Adrenal gland (tissue), 12 donors: Measurements from ENCODE around the gene DUS3L. TPM values are rescaled to one million over a fixed set of nuclear protein-coding genes. Genes with fewer than 3 reads are reported as not detected.

Source experiments
- DNase-seq, 7 donors: peaks; one replicate each; pipeline ENCODE4 v3.0.0-alpha.2; 2019 to 2020
- H3K27ac ChIP-seq, 5 donors: fragments of 200-600 bp; sonication (generic) in 4 of 5; 1 replicate in 3 of 5; 2 replicates in 2 of 5; pipeline versions ENCODE4 v1.5.1 to v1.8.0; 2016 to 2020; ENCODE audit warnings: mild to moderate bottlenecking in 1 of 5
- H3K27me3 ChIP-seq: fragments of 200-600 bp; 2 replicates; pipeline ENCODE4 v1.8.0; 2021
- H3K36me3 ChIP-seq, 2 donors: fragments of 200-600 bp; replicated peaks in 1 of 2; 1 replicate in 1 of 2; 2 replicates in 1 of 2; pipeline versions ENCODE4 v1.5.1 to v1.8.0; 2018 to 2022
- H3K4me1 ChIP-seq, 2 donors: fragments of 200-600 bp; replicated peaks in 1 of 2; 1 replicate in 1 of 2; 2 replicates in 1 of 2; pipeline versions ENCODE4 v1.5.1 to v1.8.0; 2018 to 2021
- H3K4me3 ChIP-seq, 4 donors: fragments of 200-600 bp; sonication (generic) in 3 of 4; one replicate each; pipeline ENCODE4 v1.5.1; 2016 to 2018
- H3K9me3 ChIP-seq, 3 donors: fragments of 200-600 bp; sonication (generic) in 1 of 3; replicated peaks in 1 of 3; 1 replicate in 2 of 3; 2 replicates in 1 of 3; pipeline versions ENCODE4 v1.5.1 to v1.8.0; 2016 to 2021
- CTCF ChIP-seq, 6 experiments: fragments of 450-650 bp in 4 of 6; fragments of 200-600 bp in 2 of 6; sonication (generic) in 1 of 6; IDR thresholded peaks; 1 replicate in 5 of 6; 2 replicates in 1 of 6; pipeline versions ENCODE4 v1.5.1 to v1.8.0; 2016 to 2021; ENCODE audit warnings: antibody characterized with exemption in 6 of 6, mild to moderate bottlenecking in 2 of 6, moderate library complexity in 1 of 6
- POLR2A ChIP-seq, 2 donors: fragments of 450-650 bp; IDR thresholded peaks; one replicate each; pipeline ENCODE4 v1.6.1; 2017; ENCODE audit warnings: antibody characterized with exemption in 2 of 2, mild to moderate bottlenecking in 2 of 2, moderate library complexity in 1 of 2
- WGBS, 4 donors: extraction: QIAGEN DNeasy Blood & Tissue Kit in 2 of 4; methylation state at CpG; one replicate each; pipeline versions ENCODE4 v1.1.5 to v1.1.7; 2013 to 2017; 5-methylcytosine and 5-hydroxymethylcytosine counted together
- intact Hi-C, 2 donors: fragments of 100-400 bp; cut with DNase I; formaldehyde crosslinking; loops; one replicate each; pipeline versions ENCODE4 v1.14.1 to v1.15.0; 2022 to 2023
- polyA plus RNA-seq, 3 donors: library from polyadenylated mRNA; stranded (reverse); fragments of 200-250 nt in 2 of 3; fragments of 350-450 nt in 1 of 3; fragmentation: Illumina TruSeq in 1 of 3; extraction: RNeasy Lipid Tissue Mini Kit (QIAGEN cat#74804) in 1 of 3; gene quantifications; one replicate each; pipeline ENCODE4 v1.2.3, GENCODE V29; 2013 to 2014
- total RNA-seq, 9 donors: library from RNA; depleted of rRNA in 4 of 9; stranded (reverse); fragments of >200 nt in 4 of 9; fragments of 120-200 nt in 1 of 9; fragmentation: NEBNext Ultra II Directional in 1 of 9; extraction: Animal tissue kit (Norgen Biotek cat#: 25700) in 1 of 9; gene quantifications; one replicate each; pipeline versions ENCODE4 v1.1.0 to v1.2.4, GENCODE V29; 2013 to 2023
- donor health status: healthy with polysubstance abuse.
- donor health status: Bipolar disorder and iron deficiency.
- donor health status: DM: yes; HTN: yes; CAD: no.
- donor health status: DM: no; HTN: no; CAD: no.
- donor health status: DM: no; HTN: no; CAD: no.
- donor health status: DM: yes; HTN: yes; CAD: no.

Gene DUS3L
- total and polyA plus RNA-seq, 12 donors = 10.9 to 142 (median 31.5) TPM

- Histone ChIP-seq H3K4me3 (no peak overlapping the region), H3K27me3 (no peaks in the 10 kb centered on the region), H3K27ac (peak overlapping the region in 4 of 5 donors; percentile 16 to 80 (median 62)), H3K36me3 (no peaks in the 10 kb centered on the region), H3K9me3 (no peaks in the 10 kb centered on the region), H3K4me1 (peaks cover 35 to 37% of the 10 kb centered on the region in 2 donors)
- intact Hi-C loops = loop anchor here in 1 of 2 donors (10.0 kb wide), 1 partner anchor 214 kb away; no protein-coding TSS in a partner anchor
- WGBS, 4 donors = 41 to 59% (median 45%) methylated on average over 10 to 17 of the region's 17 CpGs
- TF ChIP-seq POLR2A (IDR thresholded peaks at IDR 0.05) (peak in 1 of 2 donors; percentile 11), CTCF (IDR thresholded peaks at IDR 0.05) (no peak)
- peak in 5 of 7 donors; percentile 57 to 79 (median 70) for DNase-seq
These were observed 9.7 kb upstream of the DUS3L start for GRCh38 chr19:5800361-5801270.

- H3K4me1 ChIP-seq = peaks cover 33 to 36% of the 10 kb centered on the region in 2 donors
- TF ChIP-seq CTCF (IDR thresholded peaks at IDR 0.05) = no peak
- TF ChIP-seq POLR2A (IDR thresholded peaks at IDR 0.05) = peak in 1 of 2 donors; percentile 18
- H3K9me3 ChIP-seq = no peaks in the 10 kb centered on the region
- WGBS, 4 donors = 47 to 61% (median 51%) methylated on average over 26 to 37 of the region's 37 CpGs
- intact Hi-C loops = loop anchor here in 1 of 2 donors (10.0 kb wide), 1 partner anchor 215 kb away; no protein-coding TSS in a partner anchor
- no peaks in the 10 kb centered on the region for H3K27me3 ChIP-seq
- H3K4me3 ChIP-seq = no peak overlapping the region
- peak in 6 of 7 donors; percentile 77 to 89 (median 84) for DNase-seq
- H3K36me3 ChIP-seq = no peaks in the 10 kb centered on the region
- peak overlapping the region in 4 of 5 donors; percentile 48 to 80 (median 62) for H3K27ac ChIP-seq
These were observed 8.6 kb upstream of the DUS3L start for GRCh38 chr19:5799247-5800241.

GRCh38 chr19:5798244-5798643 is 7.3 kb upstream of the DUS3L start:
- Histone ChIP-seq H3K27me3 (no peaks in the 10 kb centered on the region), H3K27ac (no peak overlapping the region), H3K4me3 (no peak overlapping the region), H3K9me3 (no peaks in the 10 kb centered on the region), H3K4me1 (peaks cover 24% of the 10 kb centered on the region in 2 donors), H3K36me3 (no peaks in the 10 kb centered on the region)
- no peak for DNase-seq
- 87 to 94% (median 92%) methylated on average over 8 of the region's 8 CpGs for WGBS, 4 donors
- intact Hi-C loops = no loop called here
- no peak for TF ChIP-seq POLR2A (IDR thresholded peaks at IDR 0.05)
- TF ChIP-seq CTCF (IDR thresholded peaks at IDR 0.05) = no peak
